Measurements from ENCODE around the gene EGFR.

DNA sequence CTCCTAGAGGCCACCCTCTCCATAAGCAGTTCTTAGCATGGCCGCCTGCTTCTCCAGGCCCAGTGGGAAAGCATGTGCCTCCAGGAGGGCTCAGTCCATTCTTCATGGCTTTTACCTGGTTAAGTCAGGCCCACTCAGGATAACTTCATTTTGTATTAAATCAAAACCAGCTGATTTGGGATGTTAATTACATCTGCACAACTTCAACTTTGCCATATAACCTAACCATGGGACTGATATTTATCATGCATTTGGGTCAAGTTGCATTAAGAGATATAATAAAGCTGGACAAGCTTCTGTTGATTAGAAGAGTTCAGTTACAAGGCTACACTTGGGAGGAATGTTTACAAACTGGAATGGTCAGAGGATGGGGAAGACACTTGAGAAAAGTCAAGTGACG, 65.5 kb downstream of the EGFR start:
- TF ChIP-seq, protein P1, sequence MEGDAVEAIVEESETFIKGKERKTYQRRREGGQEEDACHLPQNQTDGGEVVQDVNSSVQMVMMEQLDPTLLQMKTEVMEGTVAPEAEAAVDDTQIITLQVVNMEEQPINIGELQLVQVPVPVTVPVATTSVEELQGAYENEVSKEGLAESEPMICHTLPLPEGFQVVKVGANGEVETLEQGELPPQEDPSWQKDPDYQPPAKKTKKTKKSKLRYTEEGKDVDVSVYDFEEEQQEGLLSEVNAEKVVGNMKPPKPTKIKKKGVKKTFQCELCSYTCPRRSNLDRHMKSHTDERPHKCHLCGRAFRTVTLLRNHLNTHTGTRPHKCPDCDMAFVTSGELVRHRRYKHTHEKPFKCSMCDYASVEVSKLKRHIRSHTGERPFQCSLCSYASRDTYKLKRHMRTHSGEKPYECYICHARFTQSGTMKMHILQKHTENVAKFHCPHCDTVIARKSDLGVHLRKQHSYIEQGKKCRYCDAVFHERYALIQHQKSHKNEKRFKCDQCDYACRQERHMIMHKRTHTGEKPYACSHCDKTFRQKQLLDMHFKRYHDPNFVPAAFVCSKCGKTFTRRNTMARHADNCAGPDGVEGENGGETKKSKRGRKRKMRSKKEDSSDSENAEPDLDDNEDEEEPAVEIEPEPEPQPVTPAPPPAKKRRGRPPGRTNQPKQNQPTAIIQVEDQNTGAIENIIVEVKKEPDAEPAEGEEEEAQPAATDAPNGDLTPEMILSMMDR (conservative IDR thresholded peaks at IDR 0.05 in 1 of 2, IDR thresholded peaks at IDR 0.05 in 1 of 2; ENCODE audit: extremely low read depth in 1 of 2, insufficient read depth in 1 of 2, low read depth in 1 of 2, low read length in 2 of 2): no peak
- no peak for TF ChIP-seq EZH2 (IDR thresholded peaks at IDR 0.05; ENCODE audit: borderline replicate concordance, low read length)

Data from mammary epithelial cell (primary cell).